HG03103 (cell line): ENCODE results near the gene ASB5.

Source experiments
- ATAC-seq: cut with Tn5 transposase; IDR thresholded peaks from one replicate; pipeline ENCODE4 v1.9.1; 2021; ENCODE audit warnings: low read depth; ENCODE audit not compliant: unreplicated experiment

ASB5 gene

GRCh38 chr4:176185051-176185450, 84.0 kb downstream of the ASB5 start:
- ATAC-seq: no peak
